ENCODE measurements around the gene PABPN1L.

Gene PABPN1L

GRCh38 chr16:88883946-88884345 lies 17.5 kb upstream of the PABPN1L start:
- DNase-seq (ENCODE audit: low spot score) = no peak

DNA sequence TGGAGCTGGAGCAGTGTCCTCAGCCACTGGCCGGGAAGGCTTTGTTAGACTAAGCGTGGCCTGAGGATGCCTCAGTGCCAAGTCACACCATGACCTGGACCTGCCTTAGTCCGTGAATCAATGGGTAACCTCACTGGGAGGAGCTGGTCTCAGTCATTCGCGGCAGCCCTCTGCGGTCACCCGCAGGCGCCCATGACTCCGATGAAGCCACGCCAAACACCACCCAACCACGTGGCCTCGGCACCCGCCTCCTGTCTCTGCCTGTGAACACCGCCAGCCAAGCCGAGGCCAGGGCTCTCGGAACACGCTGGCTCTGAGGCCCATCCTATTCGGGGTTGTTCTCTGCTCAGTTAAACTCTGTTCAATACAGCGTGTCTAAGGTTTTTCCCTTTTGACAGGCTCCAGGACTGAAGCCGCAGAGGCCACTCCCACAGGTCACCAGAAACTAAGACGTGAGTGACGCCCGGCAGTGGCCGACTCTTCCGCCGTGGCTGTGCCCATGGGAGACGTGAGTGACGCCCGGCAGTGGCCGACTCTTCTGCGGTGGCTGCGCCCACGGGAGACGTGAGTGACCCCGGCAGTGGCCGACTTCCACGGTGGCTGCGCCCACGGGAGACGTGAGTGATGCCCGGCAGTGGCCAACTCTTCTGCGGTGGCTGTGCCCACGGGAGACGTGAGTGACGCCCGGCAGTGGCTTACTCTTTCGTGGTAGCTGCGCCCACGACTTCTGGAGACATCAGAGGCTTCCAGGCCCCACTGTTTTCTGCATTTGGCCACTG lies 16.8 kb upstream of the PABPN1L start:
- no peak for DNase-seq (ENCODE audit: low spot score)

- DNase-seq (ENCODE audit: low spot score) = no peak
These were observed 16.0 kb upstream of the PABPN1L start for GRCh38 chr16:88882358-88883030.

GRCh38 chr16:88881675-88882357 lies 15.4 kb upstream of the PABPN1L start:
- DNase-seq (ENCODE audit: low spot score) = no peak

- DNase-seq (ENCODE audit: low spot score) = no peak
These were observed 14.7 kb upstream of the PABPN1L start for GRCh38 chr16:88881007-88881615.

DNA sequence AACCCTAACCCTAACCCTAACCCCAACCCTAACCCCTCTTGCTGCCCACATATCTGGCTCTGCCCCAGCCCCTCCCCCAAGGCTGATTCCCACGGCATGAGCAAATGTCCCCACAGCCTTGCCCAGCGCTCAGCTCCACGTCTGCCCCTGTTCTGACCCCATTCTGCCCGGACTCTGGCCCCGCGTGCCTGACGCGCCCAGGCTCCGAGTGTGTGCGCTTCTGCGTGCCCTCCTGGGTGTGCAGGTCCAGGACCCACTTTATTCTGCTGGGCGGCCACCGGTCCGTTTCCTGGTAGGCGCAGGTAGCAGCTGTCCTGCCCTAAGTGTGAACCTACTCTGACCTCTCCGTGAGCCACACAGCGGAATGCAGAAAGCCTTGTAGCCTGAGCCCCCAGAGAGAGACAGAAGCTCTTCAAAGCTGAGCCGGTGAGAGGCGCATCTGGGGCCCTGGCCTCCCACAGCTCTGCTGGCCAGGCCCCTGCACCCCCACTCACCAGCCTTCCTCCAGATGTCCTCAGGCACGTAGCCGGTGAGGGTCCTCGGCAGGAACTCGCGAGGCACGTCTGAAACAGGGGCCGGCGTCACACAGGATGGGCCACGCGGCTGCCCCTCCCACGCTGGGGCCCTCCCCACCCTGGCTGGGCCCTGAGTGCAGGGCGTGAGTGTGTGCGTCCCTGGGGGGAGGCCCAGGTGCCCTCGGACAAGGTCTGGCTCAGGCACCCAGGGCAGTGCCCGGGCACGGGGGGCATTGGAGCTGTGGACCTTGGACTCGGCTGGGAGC lies 14.0 kb upstream of the PABPN1L start:
- DNase-seq (ENCODE audit: low spot score) = no peak

GRCh38 chr16:88879788-88880055 lies 13.3 kb upstream of the PABPN1L start:
- DNase-seq (ENCODE audit: low spot score) = no peak

DNA sequence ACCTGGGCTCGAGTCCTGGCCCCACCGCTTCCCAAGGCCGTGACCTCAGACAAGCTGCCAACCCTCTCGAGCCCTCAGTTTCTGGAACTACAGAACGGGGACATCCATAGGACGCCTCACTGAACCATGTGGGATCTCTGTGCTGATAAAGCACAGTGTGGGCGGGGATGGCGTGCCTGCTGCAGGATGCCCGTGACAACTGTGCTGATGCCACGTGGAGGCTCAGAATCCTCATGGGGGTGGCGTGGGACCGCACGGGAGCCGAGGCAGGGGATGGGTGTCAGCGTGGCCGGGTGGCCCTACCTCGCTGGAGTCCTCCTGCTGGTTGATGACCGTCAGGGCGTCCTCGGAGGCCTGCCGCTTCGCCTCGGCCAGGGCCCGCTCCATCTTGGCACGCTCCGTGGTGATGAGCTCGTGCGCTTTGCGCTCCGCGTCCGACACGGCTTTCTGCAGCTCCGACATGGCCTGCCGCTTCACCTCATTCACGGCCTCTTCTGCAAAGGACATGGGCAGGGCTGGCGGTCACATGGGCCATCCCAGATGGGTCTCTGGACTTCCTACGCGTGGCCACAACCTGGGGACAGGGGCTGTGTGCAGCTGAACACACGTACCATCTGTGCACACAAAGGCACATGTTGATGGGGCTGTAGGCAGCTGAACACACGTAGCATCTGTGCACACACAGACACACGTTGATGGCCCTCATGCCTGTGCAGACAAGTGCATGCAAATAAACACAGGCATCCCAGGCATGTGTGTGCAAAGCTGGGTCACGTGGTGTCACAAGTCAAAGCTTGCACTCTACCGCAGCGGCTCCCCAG lies 12.7 kb upstream of the PABPN1L start:
- peak; percentile 20 for DNase-seq (ENCODE audit: low spot score)

DNA sequence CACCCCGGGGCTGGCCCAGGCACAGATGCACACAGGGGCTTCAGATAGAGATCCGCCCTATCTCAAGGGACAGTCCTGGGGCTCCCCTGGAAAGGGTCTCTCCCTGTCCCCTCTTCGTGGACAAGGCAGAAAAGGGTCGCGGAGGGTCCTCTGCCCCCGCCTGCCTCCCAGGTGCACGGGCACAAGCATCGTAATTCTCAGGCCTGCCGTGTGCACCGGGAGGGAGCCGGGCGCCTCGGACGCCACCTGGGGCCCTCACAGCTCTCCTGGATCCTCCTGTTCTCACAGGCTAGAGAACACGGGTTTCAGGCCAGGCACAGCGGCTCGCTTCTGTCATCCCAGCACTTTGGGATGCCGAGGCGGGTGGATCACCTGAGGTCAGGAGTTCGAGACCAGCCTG lies 11.9 kb upstream of the PABPN1L start:
- DNase-seq (ENCODE audit: low spot score) = no peak

GRCh38 chr16:88877564-88878289 lies 11.3 kb upstream of the PABPN1L start:
- DNase-seq (ENCODE audit: low spot score) = no peak

GRCh38 chr16:88876942-88877526 lies 10.6 kb upstream of the PABPN1L start:
- no peak for DNase-seq (ENCODE audit: low spot score)

- no peak for DNase-seq (ENCODE audit: low spot score)
These were observed 9.3 kb upstream of the PABPN1L start for GRCh38 chr16:88875703-88876234.

DNA sequence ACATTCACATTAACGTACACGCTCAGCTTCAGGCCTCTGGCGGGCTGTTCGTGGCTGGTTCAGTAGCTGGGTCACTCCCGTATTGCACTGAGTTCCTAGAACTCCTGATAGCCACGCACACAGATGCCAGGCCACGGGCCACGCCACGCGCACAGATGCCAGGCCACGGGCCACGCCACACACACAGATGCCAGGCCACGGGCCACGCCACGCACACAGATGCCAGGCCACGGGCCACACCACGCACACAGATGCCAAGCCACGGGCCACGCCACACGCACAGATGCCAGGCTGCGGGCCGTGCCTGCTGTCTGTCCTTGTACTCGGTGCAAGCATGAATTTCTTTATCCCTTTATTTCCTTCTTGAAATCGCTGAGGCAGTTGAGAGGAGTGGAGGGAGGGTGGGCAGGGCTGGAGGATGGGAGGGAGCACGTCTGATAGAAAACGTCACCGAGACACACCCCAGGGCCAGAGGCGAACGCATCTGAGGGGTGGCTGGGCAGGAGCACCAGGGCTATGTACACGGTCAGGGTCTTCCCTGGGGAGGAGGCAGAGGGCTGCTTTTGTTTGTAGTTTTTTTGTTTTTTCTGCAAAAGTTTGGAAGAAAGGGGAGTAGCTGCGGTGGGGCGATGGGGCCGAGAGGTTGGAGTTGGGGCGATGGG lies 8.6 kb upstream of the PABPN1L start:
- DNase-seq (ENCODE audit: low spot score) = no peak

- no peak for DNase-seq (ENCODE audit: low spot score)
These were observed 6.3 kb upstream of the PABPN1L start for GRCh38 chr16:88872650-88873331.

- no peak for DNase-seq (ENCODE audit: low spot score)
These were observed 5.4 kb upstream of the PABPN1L start for GRCh38 chr16:88871730-88872416.

- DNase-seq (ENCODE audit: low spot score) = no peak
These were observed 4.9 kb upstream of the PABPN1L start for GRCh38 chr16:88871349-88871702.

GRCh38 chr16:88870608-88871348 lies 4.3 kb upstream of the PABPN1L start:
- DNase-seq (ENCODE audit: low spot score) = no peak

GRCh38 chr16:88869673-88869980 lies 3.2 kb upstream of the PABPN1L start:
- DNase-seq (ENCODE audit: low spot score) = no peak
